Esophagus (tissue), 2 donors: Measurements from ENCODE around the gene SYMPK. TPM values are rescaled to one million over a fixed set of nuclear protein-coding genes. Genes with fewer than 3 reads are reported as not detected.

ENCODE experiments used
- H3K27ac ChIP-seq, 2 donors: one replicate each; pipeline ENCODE4 v1.5.1; 2013; ENCODE audit warnings: low read depth in 2 of 2, mild to moderate bottlenecking in 2 of 2, inconsistent platforms in 1 of 2, low read length in 1 of 2, moderate library complexity in 1 of 2
- H3K27me3 ChIP-seq, 2 donors: one replicate each; pipeline ENCODE4 v1.6.1; 2013; ENCODE audit warnings: low read length in 2 of 2, control low read depth in 1 of 2, mild to moderate bottlenecking in 1 of 2; ENCODE audit not compliant: insufficient read depth in 2 of 2, control insufficient read depth in 1 of 2
- H3K36me3 ChIP-seq, 2 donors: one replicate each; pipeline ENCODE4 v1.6.1; 2013; ENCODE audit warnings: low read length in 1 of 2; ENCODE audit not compliant: control insufficient read depth in 2 of 2, insufficient read depth in 2 of 2
- H3K4me1 ChIP-seq, 2 donors: one replicate each; pipeline ENCODE4 v1.6.1; 2013; ENCODE audit warnings: low read length in 1 of 2; ENCODE audit not compliant: control insufficient read depth in 2 of 2, insufficient read depth in 2 of 2
- H3K4me3 ChIP-seq, 2 donors: one replicate each; pipeline ENCODE4 v1.5.1; 2013; ENCODE audit warnings: low read length in 2 of 2, mild to moderate bottlenecking in 2 of 2, low read depth in 1 of 2, moderate library complexity in 1 of 2
- H3K9me3 ChIP-seq, 2 donors: one replicate each; pipeline ENCODE4 v1.6.1; 2013; ENCODE audit warnings: mild to moderate bottlenecking in 2 of 2, low read depth in 1 of 2, low read length in 1 of 2, moderate library complexity in 1 of 2; ENCODE audit not compliant: control insufficient read depth in 2 of 2, insufficient read depth in 1 of 2
- WGBS, 2 donors: extraction: QIAGEN DNeasy Blood & Tissue Kit; methylation state at CpG; one replicate each; pipeline ENCODE4 v1.1.7; 2013; 5-methylcytosine and 5-hydroxymethylcytosine counted together
- polyA plus RNA-seq, 2 donors: library from polyadenylated mRNA; stranded (reverse); fragments of 200-250 nt; gene quantifications; one replicate each; pipeline ENCODE4 v1.2.3, GENCODE V29; 2013
- donor health status: healthy with polysubstance abuse.
- donor health status: Bipolar disorder and iron deficiency.

SYMPK gene
- 10 to 100 TPM; 31.3 to 76.3 TPM for polyA plus RNA-seq

DNA sequence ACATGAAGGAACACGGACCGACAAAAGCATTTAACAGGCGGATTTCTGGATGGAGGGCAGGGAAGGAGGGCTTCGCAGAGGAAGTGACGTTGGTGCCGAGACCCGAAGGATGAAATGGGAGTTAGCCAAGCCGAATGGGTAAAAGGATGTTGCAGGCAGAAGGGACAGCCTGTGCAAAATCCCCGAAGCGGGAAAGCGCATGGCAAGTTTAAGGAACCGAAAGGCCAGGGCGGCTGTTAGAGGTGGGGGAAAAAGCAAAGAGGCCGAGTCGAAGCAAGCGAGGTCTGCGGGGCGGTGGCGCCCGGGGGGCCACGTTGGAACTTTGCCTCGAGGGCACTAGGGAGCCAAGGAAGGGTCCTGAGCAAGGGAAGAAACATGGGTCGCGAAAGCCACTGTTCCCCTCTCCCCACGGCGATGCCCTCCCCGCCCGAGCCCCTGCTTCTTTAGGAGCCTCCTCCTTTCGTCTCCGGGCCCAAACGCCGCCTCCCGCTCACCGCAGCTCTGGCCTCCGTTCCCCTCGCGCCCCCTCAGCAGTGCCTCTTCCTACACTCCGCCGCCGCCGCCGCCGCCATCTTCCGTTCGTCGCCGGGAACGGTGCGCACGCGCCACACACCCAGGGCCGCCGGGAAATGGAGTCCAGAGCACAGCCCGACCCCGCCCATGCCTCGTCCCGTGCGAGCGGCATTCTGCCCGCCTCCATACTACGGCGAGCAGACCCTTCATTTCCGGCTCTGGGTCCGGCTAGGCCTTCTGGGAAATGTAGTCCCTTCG is at the start of gene SYMPK:
Gene SYMPK, minus strand, starts transcription at position 584 of the 771 bp plus-strand sequence. CDS start 8,652 bp downstream, outside the sequence.
- Histone ChIP-seq H3K4me1 (peaks cover 0 to 3% of the 10 kb centered on the region in 2 donors), H3K9me3 (no peaks in the 10 kb centered on the region), H3K27ac (peak within 1 kb of the TSS; percentile 83 to 93), H3K27me3 (peaks cover 0 to 3% of the 10 kb centered on the region in 2 donors), H3K36me3 (no peaks in the 10 kb centered on the region), H3K4me3 (peak within 1 kb of the TSS; percentile 80 to 95)
- WGBS, 2 donors: 0 to 1% methylated on average over 56 to 65 of the region's 65 CpGs

DNA sequence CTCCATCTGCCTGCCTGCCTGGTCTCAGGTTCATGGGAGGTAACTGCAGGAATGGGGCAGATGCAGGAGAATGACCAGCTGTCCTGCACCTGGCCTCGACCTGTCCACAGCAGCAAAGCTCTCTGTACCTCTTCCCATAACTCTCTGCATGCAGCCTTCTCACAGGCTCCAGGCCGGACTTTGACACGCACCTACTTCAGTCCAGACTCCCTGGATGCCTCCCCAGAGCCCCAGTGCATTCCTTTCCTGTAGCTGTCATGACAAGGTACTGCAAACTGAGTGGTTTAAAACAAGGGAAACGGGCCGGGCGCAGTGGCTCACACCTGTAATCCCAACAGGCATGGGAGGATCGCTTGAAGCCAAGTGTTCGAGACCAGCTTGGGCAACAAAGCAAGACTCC is 48.3 kb upstream of the SYMPK start:
- WGBS, 2 donors: 61 to 71% methylated on average over 8 of the region's 8 CpGs
- Histone ChIP-seq H3K27ac (no peak overlapping the region), H3K36me3 (no peaks in the 10 kb centered on the region), H3K4me1 (no peaks in the 10 kb centered on the region), H3K27me3 (no peaks in the 10 kb centered on the region), H3K4me3 (no peak overlapping the region), H3K9me3 (no peaks in the 10 kb centered on the region)

DNA sequence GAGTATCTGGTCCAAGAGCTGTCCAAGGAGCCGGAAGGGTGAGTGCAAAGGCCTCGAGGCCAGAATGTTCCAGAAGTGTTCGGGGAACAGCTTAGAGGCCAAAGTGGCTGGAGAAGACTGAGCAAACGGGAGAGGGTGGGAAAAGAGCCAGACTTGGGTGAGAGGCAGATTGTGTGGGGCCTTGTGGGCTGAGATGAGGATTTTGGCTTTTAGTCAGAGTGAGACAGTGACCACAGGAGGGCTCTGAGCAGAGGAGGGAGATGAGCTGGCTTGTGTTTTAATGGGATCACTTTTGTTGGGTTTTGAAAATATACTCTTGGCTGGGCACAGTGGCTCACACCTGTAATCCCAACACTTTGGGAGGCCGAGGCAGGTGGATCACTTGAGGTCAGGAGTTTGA is 46.0 kb upstream of the SYMPK start:
- 75 to 77% methylated on average over 5 of the region's 5 CpGs for WGBS, 2 donors
- no peaks in the 10 kb centered on the region for H3K27me3 ChIP-seq
- no peaks in the 10 kb centered on the region for H3K36me3 ChIP-seq
- H3K4me1 ChIP-seq: no peaks in the 10 kb centered on the region
- H3K9me3 ChIP-seq: no peaks in the 10 kb centered on the region
- H3K4me3 ChIP-seq: no peak overlapping the region
- no peak overlapping the region for H3K27ac ChIP-seq

DNA sequence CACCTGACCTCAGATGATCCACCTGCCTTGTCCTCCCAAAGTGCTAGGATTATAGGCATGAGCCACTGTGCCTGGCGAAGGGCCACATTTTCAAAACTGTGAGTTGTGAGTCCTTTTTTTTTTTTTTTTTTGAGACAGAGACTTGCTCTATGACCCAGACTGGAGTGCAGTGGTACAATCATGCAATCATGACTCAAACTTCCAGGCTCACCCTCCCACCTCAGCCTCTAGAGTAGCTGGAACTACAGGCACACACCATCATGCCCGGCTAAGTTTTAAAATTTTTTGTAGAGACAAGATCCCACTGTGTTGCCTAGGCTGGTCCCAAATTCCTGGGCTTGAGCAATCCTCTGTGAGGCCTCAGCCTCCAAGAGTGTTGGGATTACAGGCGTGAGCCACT is 43.3 kb upstream of the SYMPK start:
- WGBS, 2 donors: 85 to 88% methylated on average over 3 of the region's 3 CpGs
- Histone ChIP-seq H3K9me3 (no peaks in the 10 kb centered on the region), H3K4me1 (peaks cover 2 to 4% of the 10 kb centered on the region in 2 donors), H3K4me3 (no peak overlapping the region), H3K27ac (no peak overlapping the region), H3K36me3 (no peaks in the 10 kb centered on the region), H3K27me3 (no peaks in the 10 kb centered on the region)

DNA sequence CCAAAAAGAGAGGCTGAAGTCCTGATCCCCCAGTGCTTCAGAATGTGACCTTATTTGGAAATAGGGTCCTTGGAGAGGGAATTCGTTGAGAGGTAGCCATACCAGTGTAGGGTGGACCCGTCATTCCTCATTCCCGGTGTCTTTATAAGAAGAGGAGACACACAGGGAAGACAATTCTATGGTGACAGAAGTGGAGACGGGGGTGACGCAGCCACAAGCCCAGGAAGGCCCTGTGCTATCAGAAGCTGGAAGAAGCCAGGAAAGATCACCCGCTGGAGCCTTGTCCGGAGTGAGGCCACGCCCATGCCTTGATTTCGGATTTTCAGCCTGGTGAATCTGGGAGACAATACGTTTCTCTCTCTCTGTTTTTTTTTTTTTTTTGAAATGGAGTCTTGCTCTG is 42.1 kb upstream of the SYMPK start:
- H3K27ac ChIP-seq: no peak overlapping the region
- H3K4me1 ChIP-seq: peaks cover 4% of the 10 kb centered on the region in 2 donors
- H3K27me3 ChIP-seq: no peaks in the 10 kb centered on the region
- WGBS, 2 donors: 80 to 83% methylated on average over 10 of the region's 10 CpGs
- H3K36me3 ChIP-seq: no peaks in the 10 kb centered on the region
- no peak overlapping the region for H3K4me3 ChIP-seq
- no peaks in the 10 kb centered on the region for H3K9me3 ChIP-seq

DNA sequence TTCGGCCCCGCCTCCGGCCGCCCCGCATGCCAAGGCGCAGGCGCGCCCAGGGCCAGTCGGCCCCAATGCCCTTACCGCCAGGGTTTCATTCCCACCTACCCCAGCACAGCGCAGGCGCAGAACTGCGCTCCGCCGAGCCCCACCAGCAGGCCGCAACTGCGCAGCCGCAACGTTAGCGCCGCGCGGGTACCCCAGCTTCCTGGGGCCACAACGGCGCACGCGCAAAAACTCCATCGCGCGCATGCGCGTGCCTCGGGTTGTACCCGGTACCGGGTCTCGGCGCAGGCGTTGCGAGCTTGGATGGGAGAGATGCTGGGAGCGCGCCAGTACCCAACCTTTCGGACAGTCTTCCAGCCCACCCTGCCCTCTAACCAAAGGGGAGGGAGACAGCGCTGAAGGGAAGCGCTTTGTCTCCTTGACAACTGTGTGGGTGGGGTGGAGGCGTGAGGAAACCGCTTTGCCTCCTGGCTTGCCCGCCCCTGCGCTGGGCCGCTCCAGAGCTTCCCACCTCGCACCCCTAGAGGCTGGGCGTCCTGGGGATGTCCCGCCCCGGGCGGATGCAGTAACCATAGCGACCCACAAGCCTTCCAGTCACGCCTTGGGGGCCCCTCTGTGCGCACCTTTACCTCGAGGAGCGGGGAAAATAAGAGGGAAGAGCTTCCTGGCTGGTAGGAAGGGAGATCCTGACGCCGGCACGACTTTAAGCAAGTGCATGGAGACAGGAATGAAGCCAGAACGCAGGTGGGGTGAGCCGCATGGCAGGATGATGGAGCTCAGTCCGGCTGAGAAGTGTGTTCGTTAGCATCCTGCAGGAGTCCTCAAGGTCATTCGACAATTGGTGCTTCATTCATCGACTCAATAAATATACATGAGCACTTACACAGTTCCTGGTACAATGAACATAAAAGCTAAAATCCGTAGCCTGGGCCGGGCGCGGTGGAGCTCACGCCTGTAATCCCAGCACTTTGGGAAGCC is 40.0 kb upstream of the SYMPK start:
- Histone ChIP-seq H3K27ac (peak overlapping the region; percentile 63 to 69), H3K9me3 (no peaks in the 10 kb centered on the region), H3K27me3 (no peaks in the 10 kb centered on the region), H3K4me3 (peak overlapping the region; percentile 67 to 71), H3K36me3 (peaks cover 0 to 9% of the 10 kb centered on the region in 2 donors), H3K4me1 (peaks cover 4% of the 10 kb centered on the region in 2 donors)
- WGBS, 2 donors: 2% methylated on average over 58 to 73 of the region's 73 CpGs

DNA sequence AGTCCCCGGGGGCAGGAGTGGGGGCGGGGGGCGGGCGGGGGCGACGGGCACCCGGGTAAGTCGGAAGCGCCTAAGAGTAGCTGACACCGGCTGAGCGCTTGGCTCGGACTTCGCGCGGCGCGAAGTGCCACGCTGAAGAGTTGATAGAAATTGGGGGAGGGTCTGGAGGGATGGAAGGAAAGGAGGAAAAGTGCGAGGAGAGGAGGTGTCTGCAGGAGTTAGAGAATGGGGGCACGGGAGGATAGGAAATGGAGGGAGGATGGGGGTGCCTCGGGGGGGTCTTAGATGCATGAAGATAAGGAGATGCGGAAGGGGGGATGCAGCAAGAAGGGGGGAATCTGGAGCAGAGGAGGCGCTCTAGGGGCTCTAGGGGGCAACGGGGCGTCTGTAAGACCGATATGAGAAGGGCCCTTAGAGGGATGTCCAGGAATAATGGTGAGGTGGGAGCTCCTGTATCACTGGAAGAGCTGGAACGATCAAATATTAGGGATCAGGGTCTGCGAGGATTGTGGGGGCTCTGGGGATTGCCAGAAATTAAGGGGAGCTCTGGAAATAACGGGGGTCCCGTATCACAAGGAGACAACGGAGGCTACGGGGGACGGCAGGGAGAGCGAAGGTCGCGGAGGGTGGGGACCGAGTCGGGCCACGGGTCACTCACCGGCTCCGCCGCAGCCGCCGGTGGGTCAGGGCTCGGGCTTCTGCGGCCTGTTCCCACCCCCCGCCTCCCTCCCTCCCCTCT is 39.1 kb upstream of the SYMPK start, which contains the start of gene MYPOP:
Gene MYPOP, minus strand, starts transcription at position 702 of the 739 bp plus-strand sequence. CDS start 840 bp downstream, outside the sequence.
- H3K4me3 ChIP-seq: peak within 1 kb of the TSS; percentile 67 to 71
- no peaks in the 10 kb centered on the region for H3K27me3 ChIP-seq
- H3K36me3 ChIP-seq: peaks cover 0 to 9% of the 10 kb centered on the region in 2 donors
- peak within 1 kb of the TSS; percentile 63 to 69 for H3K27ac ChIP-seq
- H3K4me1 ChIP-seq: peaks cover 4% of the 10 kb centered on the region in 2 donors
- WGBS, 2 donors: 1% methylated on average over 29 to 47 of the region's 47 CpGs
- H3K9me3 ChIP-seq: no peaks in the 10 kb centered on the region

DNA sequence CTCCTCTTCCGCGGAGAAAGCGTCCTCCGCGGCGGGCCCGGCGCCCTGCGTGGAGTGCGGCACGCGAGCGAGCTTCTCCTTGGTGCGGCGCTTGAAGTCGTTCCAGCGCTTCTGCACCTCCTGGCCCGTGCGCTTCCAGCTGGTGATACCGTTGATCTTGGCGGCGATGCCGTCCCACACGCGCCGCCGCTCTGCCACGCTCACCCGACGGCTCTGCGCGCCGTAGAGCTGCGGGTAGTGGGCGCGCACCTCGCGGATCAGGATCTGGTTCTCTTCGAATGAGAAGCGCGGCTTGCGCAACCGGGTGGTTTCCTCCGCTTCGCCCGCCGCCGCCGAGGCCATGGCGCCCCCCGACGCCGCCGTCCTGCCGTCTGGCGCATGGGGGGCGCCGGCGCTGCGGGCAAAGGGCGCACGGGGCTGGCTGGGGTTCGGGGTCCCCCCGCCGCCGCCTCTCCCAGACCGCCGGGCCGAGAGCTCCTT is 38.5 kb upstream of the SYMPK start:
- H3K27ac ChIP-seq: no peak overlapping the region
- peak overlapping the region; percentile 67 to 71 for H3K4me3 ChIP-seq
- peaks cover 4% of the 10 kb centered on the region in 2 donors for H3K4me1 ChIP-seq
- no peaks in the 10 kb centered on the region for H3K9me3 ChIP-seq
- H3K36me3 ChIP-seq: peaks cover 0 to 9% of the 10 kb centered on the region in 2 donors
- no peaks in the 10 kb centered on the region for H3K27me3 ChIP-seq
- WGBS, 2 donors: 5 to 7% methylated on average over 58 to 69 of the region's 69 CpGs
